Activated CD4-positive, alpha-beta T cell treated with anti-CD3 and anti-CD28 coated beads for 4 hours (primary cell): ENCODE measurements around the gene ZDHHC21.
"Not testable (repeated sequence)": the region's sequence is repeated elsewhere in the genome, so short reads cannot be mapped to it uniquely, and the experiment has no call there.

ENCODE experiments used
- DNase-seq, 2 donors: peaks; one replicate each; pipeline ENCODE4 v3.0.0-alpha.2; 2020

ZDHHC21 gene

DNA sequence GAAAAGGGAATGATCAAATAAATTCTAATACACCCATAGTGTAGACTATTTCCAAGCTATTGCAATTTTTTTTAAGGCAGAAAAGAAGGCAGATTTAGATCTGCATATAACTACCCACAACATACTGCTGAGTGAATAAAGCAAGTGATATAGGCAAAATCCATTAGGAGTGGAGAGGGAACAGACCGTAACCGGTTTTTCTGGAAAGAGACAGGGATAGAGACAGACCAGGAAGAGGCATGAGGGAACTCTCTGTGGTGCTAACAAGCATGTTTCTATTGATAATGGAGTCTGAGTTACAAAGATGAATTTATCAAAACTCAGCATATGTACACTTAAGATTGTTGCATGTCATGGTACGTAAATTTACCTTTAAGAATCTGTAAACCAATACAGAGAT lies 14.5 kb downstream of the ZDHHC21 start:
- no peak for DNase-seq

DNA sequence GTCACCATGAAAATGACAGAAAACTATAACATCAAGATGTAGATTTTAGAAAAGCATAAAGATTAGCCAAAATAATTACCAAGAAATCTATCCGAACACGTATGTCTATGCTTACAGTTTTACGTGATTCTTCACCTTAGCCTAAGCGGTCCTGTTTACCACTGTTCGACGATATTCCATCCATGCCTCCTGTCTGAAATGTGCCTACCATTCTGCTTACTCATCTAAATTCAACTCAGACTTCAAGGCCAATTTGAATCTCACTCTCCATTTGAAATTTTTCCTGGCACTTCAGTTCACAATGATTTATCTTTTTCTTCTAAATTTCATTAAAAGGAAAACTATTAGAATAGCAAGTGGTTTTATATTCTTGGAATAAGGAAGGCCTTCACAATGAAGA lies 15.4 kb downstream of the ZDHHC21 start:
- DNase-seq: no peak

- no peak for DNase-seq
These were observed 15.8 kb downstream of the ZDHHC21 start for GRCh38 chr9:14677396-14677795.

GRCh38 chr9:14674630-14675029 lies 18.6 kb downstream of the ZDHHC21 start:
- no peak for DNase-seq

GRCh38 chr9:14671377-14671776 lies 21.9 kb downstream of the ZDHHC21 start:
- DNase-seq: no peak

GRCh38 chr9:14670718-14671117 lies 22.5 kb downstream of the ZDHHC21 start:
- DNase-seq: no peak

DNA sequence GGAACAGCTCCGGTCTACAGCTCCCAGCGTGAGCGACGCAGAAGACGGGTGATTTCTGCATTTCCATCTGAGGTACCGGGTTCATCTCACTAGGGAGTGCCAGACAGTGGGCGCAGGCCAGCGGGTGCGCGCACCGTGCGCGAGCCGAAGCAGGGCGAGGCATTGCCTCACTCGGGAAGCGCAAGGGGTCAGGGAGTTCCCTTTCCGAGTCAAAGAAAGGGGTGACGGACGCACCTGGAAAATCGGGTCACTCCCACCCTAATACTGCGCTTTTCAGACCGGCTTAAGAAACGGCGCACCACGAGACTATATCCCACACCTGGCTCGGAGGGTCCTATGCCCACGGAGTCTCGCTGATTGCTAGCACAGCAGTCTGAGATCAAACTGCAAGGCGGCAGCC lies 29.2 kb downstream of the ZDHHC21 start:
- not testable (repeated sequence) for DNase-seq

DNA sequence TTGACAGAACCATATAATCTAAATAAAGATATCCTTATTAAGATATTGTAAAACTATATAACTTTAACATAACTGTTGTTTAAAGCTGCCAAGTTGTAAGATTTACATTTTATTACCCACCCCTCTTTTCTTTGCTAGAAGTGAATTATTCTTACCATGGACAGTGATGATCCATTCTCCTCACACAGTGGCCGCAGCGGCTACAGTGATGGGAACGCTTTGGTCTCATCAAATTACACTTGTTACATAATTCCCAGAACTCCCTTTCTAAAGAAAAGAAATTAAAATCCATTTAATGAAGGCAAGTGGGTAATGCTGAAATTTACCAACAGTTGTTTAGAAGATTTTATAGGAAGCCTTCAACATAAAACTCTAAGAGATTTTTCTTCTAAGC lies 31.2 kb downstream of the ZDHHC21 start:
- DNase-seq: no peak

GRCh38 chr9:14661421-14662059 lies 31.7 kb downstream of the ZDHHC21 start:
- no peak for DNase-seq

- no peak for DNase-seq
These were observed 32.5 kb downstream of the ZDHHC21 start for GRCh38 chr9:14660721-14661120.

- DNase-seq: no peak
These were observed 38.3 kb downstream of the ZDHHC21 start for GRCh38 chr9:14654932-14655331.

DNA sequence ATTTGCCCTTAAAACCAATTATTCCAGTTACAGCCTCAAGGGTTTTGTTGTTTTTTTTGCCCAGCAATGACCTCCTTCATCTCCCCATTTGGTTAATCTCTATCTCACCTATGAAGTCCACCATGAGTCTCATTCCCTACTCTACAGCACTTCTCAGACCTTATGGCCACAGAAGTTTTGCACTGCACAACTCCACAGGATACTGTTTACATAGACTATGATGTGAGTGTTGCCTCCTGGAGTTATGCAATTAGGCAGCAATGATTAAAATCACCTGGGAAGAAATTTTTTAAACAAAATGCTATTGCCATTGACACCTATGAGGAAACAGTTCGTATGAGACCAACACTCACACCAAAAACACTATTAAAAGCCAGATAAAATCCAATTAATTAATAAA lies 39.7 kb downstream of the ZDHHC21 start:
- DNase-seq: no peak

DNA sequence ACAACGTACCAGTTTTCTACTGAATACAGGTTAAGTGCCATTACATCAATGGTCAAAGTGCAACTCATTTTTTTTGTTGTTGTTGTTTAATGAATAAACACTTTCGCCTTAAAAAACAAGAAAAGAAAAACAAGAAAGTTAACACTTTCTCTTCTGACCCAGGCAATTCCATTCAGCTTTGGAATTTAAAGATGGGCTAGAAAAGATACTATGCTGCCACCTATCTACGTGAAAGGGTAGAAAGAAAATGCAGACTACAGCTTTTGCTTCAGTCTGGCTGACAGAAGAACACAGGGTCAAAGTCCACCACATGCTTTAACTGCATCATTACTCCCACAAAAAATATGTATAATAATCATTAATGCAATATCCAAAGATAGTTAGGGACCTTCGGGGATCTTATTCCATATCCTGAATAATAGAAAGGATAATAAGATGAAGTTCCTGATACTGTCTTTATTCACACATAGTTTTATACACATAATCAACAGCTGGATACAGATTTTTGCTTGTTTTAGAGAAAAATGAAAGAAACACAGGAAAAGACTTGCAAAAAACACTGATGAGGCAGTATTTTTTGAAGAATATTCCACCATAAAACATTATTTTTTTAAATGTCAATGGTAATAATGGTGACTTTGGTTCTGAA lies 40.4 kb downstream of the ZDHHC21 start:
- no peak for DNase-seq

DNA sequence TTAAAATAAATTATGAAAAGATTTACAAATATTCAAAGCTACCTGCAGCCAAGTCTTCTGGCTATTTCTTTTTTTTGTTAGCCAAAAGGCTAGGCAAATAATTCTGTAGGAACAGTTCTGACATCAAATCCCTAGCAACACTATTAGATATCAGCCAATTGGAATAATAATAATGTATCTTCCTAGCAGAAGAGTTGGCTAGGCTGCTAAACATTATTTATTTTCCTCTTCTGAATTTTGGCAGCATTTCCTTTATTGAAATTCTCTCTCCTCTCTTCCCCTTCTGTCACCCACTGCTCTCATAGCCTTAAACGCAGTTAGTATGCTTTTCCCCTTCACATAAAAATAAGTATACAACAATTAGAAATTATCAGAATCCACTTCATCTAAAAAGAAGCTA lies 42.6 kb downstream of the ZDHHC21 start:
- DNase-seq: no peak

GRCh38 chr9:14645648-14646047 lies 47.6 kb downstream of the ZDHHC21 start:
- DNase-seq: no peak

DNA sequence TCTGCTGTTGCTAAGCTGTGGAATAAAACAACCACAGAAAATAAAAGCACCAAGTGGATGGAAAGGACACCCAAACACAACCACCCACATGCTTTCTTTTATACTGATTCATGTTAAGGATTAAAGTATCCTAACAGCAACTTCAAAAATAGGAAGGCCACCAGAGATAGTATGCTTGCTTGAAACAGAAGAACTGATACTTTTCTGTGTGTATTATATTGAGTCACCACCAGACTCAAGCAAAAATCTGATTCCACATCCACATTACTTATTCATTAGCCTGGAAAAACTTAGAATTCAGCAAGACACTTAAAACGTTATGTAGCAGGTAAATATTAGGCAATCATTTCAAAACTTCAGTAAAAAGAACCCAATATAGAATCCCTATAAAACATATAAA lies 52.3 kb downstream of the ZDHHC21 start:
- DNase-seq: no peak

DNA sequence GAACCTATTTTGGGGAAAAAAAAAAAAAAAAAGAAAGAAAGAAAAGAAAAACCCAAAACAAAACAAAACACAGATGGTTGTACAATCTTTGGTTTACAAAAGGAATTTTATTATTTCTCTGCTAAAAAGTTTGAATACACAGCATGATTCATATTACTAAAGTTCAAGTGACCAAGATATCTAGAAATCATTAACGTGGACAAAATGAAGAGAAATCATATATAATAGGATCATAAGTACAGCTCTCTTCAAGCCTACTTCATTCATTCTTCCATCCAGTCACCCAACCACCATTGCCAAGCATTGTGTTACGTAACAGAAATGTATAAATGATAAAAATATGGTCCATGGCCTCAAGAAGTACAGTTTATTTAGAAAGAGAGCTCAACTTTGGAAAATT lies 52.9 kb downstream of the ZDHHC21 start:
- no peak for DNase-seq

- DNase-seq: no peak
These were observed 59.2 kb downstream of the ZDHHC21 start for GRCh38 chr9:14633906-14634565.

GRCh38 chr9:14633148-14633547 lies 60.1 kb downstream of the ZDHHC21 start:
- no peak for DNase-seq

DNA sequence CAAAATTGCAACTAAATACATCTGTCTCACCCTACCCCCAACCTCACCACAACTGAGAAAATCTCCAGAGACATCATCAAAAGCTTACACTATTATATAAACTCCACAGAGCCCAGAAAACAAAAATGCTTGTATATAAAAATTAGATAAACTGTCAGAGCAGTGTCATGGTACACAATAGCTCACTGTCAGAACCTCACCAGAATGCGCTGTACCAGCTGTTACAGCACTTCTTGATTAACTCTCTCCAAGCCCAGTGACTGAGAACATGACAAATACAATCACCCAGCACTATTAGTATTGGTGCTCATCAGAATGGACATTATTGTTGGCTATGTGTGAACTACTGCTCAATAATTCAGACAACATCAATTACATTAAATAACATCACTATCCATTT lies 65.7 kb downstream of the ZDHHC21 start:
- no peak for DNase-seq

GRCh38 chr9:14618836-14619420 lies 74.3 kb downstream of the ZDHHC21 start:
- no peak for DNase-seq

DNA sequence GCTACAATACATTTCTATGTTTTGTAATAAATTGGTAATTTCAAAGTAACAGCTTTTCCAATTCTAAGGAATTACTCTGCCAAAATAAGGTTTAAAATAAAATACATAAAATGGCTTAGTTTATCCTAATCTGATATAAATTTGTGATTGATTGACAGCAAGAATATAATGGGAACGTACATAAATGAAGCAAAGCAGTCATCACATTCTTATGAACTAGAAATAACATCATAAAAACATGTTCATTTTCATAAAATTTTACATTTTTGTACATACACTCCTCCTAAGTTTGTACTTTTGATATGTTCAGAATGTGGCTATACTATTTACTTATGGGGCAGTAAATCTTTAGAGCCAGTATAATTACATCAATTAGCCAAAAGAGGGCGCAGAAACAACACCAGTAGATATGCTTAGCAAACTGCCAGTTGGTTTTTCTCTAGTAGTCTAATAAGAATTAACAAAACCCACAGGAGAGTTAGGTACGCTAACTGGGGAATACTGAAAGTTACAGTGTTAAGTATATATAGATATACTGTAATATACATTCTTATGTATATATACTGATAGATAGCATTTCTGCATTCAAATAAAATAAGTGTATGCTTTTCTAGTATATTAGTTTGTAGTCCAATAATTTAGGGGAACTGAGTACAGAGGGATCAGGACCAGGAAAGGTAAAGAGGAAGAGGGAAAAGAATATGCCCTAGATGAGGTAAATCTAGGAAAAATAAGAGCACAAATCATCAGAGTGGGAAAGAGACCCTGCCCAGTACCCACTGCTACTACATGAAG lies 76.8 kb downstream of the ZDHHC21 start:
- DNase-seq: no peak

GRCh38 chr9:14608540-14608939 lies 84.7 kb downstream of the ZDHHC21 start:
- no peak for DNase-seq
